ENCODE results near the gene NCOR2.

Gene NCOR2

GRCh38 chr12:124577374-124577773 lies 10.0 kb upstream of the NCOR2 start:
- no peak for DNase-seq (ENCODE audit: low read depth in 2 of 2)

GRCh38 chr12:124576061-124576650 lies 8.7 kb upstream of the NCOR2 start:
- DNase-seq (ENCODE audit: low read depth in 2 of 2), result no peak

DNA sequence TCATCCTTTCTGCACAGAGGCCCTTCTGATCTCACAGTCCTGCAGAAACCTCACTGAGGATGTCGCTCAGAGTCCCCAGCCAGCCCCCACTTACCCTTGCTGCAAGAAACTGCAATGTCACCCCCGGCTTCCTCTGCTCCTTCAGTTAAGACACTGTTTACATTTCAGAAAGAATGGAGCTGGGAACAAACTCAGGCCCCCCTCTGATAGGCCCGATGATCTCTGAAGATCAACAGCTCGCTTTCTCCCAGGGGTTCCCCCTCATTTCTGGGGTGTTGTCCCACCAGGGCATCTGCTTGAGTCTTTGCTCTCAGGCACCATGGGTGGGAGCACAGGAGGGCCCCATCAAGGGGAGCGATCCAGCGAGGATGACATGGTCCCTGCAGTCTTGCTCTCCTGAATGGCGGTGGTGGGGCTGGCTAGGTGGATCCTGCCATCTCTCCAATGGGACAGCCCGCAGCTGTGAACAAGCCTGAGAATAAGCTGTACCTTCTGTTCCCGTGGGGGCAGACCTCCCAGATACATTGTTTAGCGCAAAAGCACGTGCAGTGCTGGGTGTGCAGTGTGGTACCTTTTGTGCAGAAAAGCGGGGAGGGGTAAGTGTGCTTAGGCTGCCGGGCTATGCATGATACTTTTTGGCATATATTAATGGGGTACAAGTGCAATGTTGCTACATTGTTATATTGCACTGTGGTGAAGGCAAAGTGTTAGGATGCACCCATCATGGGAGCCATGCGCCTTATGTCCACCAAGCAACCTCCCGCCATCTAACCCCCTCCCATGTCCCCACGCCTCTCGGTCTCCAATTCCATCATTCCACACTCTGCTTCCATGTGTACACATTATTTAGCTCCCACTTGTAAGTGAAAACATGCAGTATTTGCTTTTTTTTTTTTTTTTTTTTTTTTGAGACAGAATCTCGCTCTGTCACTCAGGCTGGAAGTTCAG lies 6.7 kb upstream of the NCOR2 start:
- no peak for DNase-seq (ENCODE audit: low read depth in 2 of 2)

GRCh38 chr12:124571556-124571955 lies 4.1 kb upstream of the NCOR2 start:
- DNase-seq (ENCODE audit: low read depth in 2 of 2), result no peak

- DNase-seq (ENCODE audit: low read depth in 2 of 2), result no peak
These were observed 3.4 kb upstream of the NCOR2 start for GRCh38 chr12:124570810-124571209.

DNA sequence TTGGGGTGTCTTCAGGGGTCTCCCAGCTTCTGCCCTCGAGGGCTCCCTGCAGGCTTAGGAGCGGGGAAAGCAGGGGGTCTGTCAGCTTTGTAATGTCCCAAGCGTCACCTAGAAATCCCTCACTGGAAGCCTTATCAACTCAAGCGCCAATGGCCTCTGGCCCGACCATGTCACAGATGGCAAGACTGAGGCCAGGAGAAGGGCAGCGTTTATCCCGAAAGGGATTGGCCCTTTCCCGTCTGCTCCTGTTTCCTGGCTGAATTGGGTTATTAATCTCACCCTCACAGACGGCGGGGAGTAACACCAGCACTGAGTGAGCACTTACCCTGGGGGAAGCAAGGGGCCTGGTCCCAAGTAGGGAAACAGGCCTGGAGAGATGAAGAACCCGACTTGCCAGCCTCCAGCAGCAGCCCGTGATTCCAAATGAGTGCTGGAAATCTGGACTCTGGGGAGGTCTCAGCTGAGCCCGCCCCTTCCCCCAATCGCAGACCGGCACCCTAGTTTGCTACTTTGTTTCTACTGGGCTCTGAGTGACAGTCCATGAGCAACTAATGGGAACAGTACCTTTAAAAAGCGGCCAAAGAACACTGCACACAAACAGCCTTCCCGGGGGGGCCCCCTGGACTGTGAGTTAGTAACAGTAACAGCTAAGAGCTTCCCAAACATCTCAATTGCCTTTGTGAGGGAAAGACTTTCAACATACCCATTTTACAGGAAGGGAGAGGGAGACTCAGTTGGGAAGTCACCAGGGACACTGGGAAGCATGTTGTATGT lies 2.1 kb upstream of the NCOR2 start:
- DNase-seq (ENCODE audit: low read depth in 2 of 2), result no peak

GRCh38 chr12:124568431-124569374 lies 1.3 kb upstream of the NCOR2 start:
- peak; percentile 96 for DNase-seq (ENCODE audit: low read depth in 2 of 2)

GRCh38 chr12:124567673-124568373 lies 411 bp upstream of the NCOR2 start:
- peak; percentile 99 for DNase-seq (ENCODE audit: low read depth in 2 of 2)

DNA sequence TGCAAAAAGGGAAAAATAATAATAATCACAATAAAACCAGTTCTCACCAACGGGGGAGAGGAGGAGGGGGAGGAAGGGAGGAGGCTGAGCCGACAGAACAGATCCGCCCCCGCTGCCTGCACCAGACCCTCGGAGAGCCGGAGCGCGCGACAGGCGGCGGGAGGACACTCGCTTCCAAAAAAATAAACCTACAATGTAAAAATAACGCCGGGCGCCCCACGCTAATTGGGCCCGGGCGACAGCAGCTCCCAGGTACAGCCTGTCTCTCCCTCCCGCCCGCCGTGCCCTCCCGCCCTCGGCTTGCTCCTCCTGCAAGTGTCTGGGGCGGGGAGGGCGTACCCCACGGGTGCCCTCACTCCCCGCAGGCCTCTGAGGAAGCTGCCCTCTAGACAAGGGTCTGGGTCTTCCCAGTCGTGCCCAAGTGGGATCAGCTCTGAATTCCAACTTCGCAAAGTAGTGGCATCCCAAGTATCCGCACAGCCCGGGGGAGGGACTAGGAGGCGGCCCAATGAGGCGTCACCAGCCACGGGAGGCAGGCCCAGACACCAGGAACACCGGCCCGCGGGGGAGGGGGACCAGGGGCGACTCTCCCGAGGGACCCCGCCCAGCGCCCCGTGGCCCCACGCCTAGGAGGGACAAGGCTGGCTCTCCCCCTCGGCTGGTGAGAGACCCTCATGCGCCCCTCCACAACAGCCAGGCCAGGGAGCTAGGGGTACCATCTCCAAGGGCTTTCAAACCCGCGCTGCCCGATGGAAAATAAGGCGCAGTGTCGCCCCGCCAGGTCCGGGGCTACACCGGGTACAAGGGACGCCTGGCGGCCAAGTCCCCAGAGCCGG lies 1.0 kb downstream of the NCOR2 start:
- no peak for DNase-seq (ENCODE audit: low read depth in 2 of 2)

DNA sequence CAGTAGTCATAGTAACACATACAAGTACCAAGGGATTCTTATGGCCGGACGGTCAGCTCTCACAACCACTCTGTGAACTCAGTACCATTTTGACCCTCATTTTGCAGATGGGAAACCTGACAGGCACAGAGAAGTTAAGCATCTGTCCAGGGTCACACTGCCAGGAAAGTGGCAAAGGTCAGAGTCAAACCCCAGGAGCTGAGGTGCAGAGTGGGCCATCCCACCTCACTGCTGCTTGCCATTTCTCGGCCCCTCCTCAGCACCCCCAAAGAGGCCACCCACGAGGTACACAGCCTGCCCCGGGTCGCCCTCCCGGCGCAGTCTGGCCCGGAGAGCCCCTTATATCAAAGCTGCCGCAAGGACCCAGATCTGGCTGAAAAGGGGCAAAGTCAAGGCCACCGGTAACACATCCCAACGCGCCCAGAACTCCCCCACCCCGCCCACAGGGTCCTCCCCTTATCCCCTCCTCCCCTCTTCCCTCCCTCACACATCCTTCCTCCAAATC lies 1.7 kb downstream of the NCOR2 start:
- DNase-seq (ENCODE audit: low read depth in 2 of 2), result no peak

GRCh38 chr12:124564971-124565491 lies 2.4 kb downstream of the NCOR2 start:
- DNase-seq (ENCODE audit: low read depth in 2 of 2), result no peak

GRCh38 chr12:124564232-124564958 lies 3.0 kb downstream of the NCOR2 start:
- no peak for DNase-seq (ENCODE audit: low read depth in 2 of 2)

GRCh38 chr12:124563809-124564208 lies 3.6 kb downstream of the NCOR2 start:
- no peak for DNase-seq (ENCODE audit: low read depth in 2 of 2)

DNA sequence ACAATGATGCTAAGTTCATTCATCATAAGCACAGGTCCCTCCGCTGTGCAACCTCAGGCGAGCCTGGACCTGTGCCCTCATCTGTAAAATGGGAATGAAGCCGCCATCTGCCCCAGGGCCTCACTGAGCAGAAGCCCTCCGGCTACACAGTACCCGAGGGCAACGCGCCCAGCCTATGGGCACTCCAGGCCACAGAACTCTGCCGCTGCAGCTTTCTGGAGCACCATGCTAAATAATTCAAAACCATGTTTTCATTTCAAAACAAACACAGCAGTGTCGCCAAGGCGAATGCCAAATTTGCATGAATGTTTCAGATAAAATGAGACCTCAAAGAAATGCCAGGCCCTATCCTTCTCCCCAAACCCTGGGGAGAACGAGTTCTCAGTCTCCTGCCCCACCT lies 4.0 kb downstream of the NCOR2 start:
- DNase-seq (ENCODE audit: low read depth in 2 of 2), result no peak

GRCh38 chr12:124562796-124563181 lies 4.6 kb downstream of the NCOR2 start:
- DNase-seq (ENCODE audit: low read depth in 2 of 2), result no peak

GRCh38 chr12:124562018-124562795 lies 5.2 kb downstream of the NCOR2 start:
- no peak for DNase-seq (ENCODE audit: low read depth in 2 of 2)

DNA sequence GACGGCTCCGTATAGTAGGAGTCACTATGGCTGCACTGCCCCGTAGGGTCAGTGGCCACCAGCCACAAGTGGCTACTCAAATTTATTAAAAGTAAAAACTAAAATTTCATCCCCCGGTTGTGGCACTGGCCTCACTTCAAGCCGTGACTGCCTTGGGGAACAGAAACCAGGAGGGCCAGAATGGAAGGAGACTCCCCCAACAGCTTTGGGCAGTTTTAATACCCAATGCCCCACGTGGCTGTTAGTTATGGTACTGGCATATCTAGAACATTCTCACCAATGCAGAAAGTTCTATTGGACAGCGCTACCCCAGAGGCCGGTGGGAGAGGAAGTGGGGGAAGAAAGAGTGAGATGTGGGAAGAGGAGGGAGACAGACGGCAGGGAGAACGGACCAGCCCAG lies 6.2 kb downstream of the NCOR2 start:
- no peak for DNase-seq (ENCODE audit: low read depth in 2 of 2)
